MCF 10A (cell line): ENCODE measurements around the gene PHTF2. TPM values are rescaled to one million over a fixed set of nuclear protein-coding genes. Genes with fewer than 3 reads are reported as not detected.
"Not testable (repeated sequence)": the region's sequence is repeated elsewhere in the genome, so short reads cannot be mapped to it uniquely, and the experiment has no call there.

Experiments
- BruUV-seq: library from RNA; stranded (reverse); fragments of 400-500 nt; replicated peaks from 2 replicates; lab custom pipeline; 2021; lab: Mats Ljungman, UMichigan
- CTCF ChIA-PET: fragments of 300-600 bp; sonication (Branson Sonifier 250); formaldehyde crosslinking; extraction: SDS; loops from one replicate; lab custom pipeline; 2021; ENCODE audit warnings: antibody characterized with exemption, inconsistent platforms; lab: Yijun Ruan, JAX
- POLR2A ChIA-PET: fragments of 300-600, 350-650 bp; sonication (Branson Sonifier 250); formaldehyde crosslinking; extraction: SDS; loops from one replicate; lab custom pipeline; 2020; ENCODE audit warnings: antibody characterized with exemption, inconsistent platforms; lab: Yijun Ruan, JAX
- DNase-seq: peaks from one replicate; pipeline ENCODE4 v3.0.0-alpha.2; 2018; ENCODE audit not compliant: unreplicated experiment
- H3K27ac Mint-ChIP-seq: one replicate; pipeline ENCODE4 v1.8.0; 2022; ENCODE audit warnings: mild to moderate bottlenecking, low read depth, mixed read lengths; ENCODE audit not compliant: unreplicated experiment
- H3K27me3 Mint-ChIP-seq: one replicate; pipeline ENCODE4 v1.8.0; 2022; ENCODE audit warnings: mixed read lengths; ENCODE audit not compliant: insufficient read depth, unreplicated experiment
- H3K36me3 Mint-ChIP-seq: one replicate; pipeline ENCODE4 v1.8.0; 2022; ENCODE audit warnings: mild to moderate bottlenecking, moderate library complexity, mixed read lengths; ENCODE audit not compliant: insufficient read depth, unreplicated experiment
- H3K4me1 Mint-ChIP-seq: one replicate; pipeline ENCODE4 v1.8.0; 2022; ENCODE audit warnings: mixed read lengths; ENCODE audit not compliant: insufficient read depth, unreplicated experiment
- H3K4me3 Mint-ChIP-seq: one replicate; pipeline ENCODE4 v1.8.0; 2022; ENCODE audit warnings: mild to moderate bottlenecking, moderate library complexity, mixed read lengths; ENCODE audit not compliant: unreplicated experiment
- H3K9me3 Mint-ChIP-seq: one replicate; pipeline ENCODE4 v1.8.0; 2022; ENCODE audit warnings: mixed read lengths; ENCODE audit not compliant: unreplicated experiment
- intact Hi-C: fragments of 100-400 bp; cut with micrococcal nuclease; formaldehyde crosslinking; loops from 2 replicates; pipeline ENCODE4 v1.14.1; 2022
- total RNA-seq: library from RNA; stranded (reverse); gene quantifications from 2 replicates; pipeline ENCODE4 v1.2.3, GENCODE V29; 2022
- TF ChIP-seq, protein P1 (sequence below): fragments of 200-600 bp; IDR thresholded peaks from one replicate; pipeline ENCODE4 v1.8.0; 2022; ENCODE audit warnings: antibody characterized with exemption, mild to moderate bottlenecking; ENCODE audit not compliant: unreplicated experiment

Gene PHTF2
- total RNA-seq, 1 experiment from 2014 or later, result 16.0 TPM

DNA sequence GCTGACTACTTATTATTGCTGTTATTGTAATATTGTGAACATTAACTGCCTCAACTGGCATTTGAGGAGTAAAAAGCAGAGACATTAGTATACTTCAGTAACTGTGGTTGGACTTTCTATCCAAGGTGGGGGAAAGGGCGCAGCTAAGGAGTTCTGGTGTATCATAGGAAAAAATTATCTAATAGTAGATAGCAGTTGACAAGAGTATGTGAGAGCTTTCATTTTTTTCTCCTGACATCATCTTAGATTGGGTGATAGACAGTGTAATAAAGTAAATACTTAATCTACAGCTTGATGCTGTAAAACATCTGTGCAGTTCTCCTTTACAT lies 68.9 kb downstream of the PHTF2 start:
- CTCF ChIA-PET, result interaction anchor here (0.6 to 1.7 kb wide), 7 partner anchors 12 to 216 kb away, joined by 3 to 6 read pairs (median 3); no protein-coding TSS in a partner anchor
- H3K9me3 Mint-ChIP-seq, result no peaks in the 10 kb centered on the region

DNA sequence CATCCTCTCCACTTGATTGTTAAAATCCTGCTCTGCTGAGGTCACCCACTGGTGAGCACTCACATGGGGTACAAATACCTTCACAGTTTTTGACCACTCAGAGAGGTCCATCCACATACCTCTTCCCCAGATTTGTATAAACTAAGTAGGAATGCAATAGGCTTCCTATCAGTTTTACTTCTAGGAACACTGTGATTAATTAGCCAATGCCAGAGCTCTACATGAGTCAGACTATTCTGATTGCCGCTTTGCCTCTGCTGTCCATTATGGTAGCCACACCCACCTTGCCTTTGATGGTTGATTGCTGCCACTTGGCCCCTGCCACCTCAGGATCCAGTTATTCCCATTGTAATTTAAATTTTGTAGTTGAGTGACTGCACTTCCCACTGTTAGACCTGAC lies 73.7 kb downstream of the PHTF2 start:
- H3K27me3 Mint-ChIP-seq, H3K36me3 Mint-ChIP-seq, POLR2A ChIA-PET, H3K4me3 Mint-ChIP-seq, CTCF ChIA-PET, BruUV-seq, DNase-seq, H3K9me3 Mint-ChIP-seq, H3K27ac Mint-ChIP-seq, intact Hi-C loops: not testable (repeated sequence)
- peaks cover 13% of the 10 kb centered on the region for H3K4me1 Mint-ChIP-seq

More for the DNA sequence above, 68.9 kb downstream of the PHTF2 start:
- TF ChIP-seq, protein P1, sequence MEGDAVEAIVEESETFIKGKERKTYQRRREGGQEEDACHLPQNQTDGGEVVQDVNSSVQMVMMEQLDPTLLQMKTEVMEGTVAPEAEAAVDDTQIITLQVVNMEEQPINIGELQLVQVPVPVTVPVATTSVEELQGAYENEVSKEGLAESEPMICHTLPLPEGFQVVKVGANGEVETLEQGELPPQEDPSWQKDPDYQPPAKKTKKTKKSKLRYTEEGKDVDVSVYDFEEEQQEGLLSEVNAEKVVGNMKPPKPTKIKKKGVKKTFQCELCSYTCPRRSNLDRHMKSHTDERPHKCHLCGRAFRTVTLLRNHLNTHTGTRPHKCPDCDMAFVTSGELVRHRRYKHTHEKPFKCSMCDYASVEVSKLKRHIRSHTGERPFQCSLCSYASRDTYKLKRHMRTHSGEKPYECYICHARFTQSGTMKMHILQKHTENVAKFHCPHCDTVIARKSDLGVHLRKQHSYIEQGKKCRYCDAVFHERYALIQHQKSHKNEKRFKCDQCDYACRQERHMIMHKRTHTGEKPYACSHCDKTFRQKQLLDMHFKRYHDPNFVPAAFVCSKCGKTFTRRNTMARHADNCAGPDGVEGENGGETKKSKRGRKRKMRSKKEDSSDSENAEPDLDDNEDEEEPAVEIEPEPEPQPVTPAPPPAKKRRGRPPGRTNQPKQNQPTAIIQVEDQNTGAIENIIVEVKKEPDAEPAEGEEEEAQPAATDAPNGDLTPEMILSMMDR, result no peak
- POLR2A ChIA-PET, result interaction anchor here (1.2 to 1.9 kb wide), 5 partner anchors 18 to 171 kb away, joined by 3 to 12 read pairs (median 8); partner anchors contain the start of genes PHTF2, RSBN1L and TMEM60
- peaks cover 11% of the 10 kb centered on the region for H3K4me1 Mint-ChIP-seq
- no peaks in the 10 kb centered on the region for H3K36me3 Mint-ChIP-seq
- H3K4me3 Mint-ChIP-seq, result no peak overlapping the region
- no peak for DNase-seq
- no TSS peak for BruUV-seq
- intact Hi-C loops, result no loop called here
- no peak overlapping the region for H3K27ac Mint-ChIP-seq
- no peaks in the 10 kb centered on the region for H3K27me3 Mint-ChIP-seq

DNA sequence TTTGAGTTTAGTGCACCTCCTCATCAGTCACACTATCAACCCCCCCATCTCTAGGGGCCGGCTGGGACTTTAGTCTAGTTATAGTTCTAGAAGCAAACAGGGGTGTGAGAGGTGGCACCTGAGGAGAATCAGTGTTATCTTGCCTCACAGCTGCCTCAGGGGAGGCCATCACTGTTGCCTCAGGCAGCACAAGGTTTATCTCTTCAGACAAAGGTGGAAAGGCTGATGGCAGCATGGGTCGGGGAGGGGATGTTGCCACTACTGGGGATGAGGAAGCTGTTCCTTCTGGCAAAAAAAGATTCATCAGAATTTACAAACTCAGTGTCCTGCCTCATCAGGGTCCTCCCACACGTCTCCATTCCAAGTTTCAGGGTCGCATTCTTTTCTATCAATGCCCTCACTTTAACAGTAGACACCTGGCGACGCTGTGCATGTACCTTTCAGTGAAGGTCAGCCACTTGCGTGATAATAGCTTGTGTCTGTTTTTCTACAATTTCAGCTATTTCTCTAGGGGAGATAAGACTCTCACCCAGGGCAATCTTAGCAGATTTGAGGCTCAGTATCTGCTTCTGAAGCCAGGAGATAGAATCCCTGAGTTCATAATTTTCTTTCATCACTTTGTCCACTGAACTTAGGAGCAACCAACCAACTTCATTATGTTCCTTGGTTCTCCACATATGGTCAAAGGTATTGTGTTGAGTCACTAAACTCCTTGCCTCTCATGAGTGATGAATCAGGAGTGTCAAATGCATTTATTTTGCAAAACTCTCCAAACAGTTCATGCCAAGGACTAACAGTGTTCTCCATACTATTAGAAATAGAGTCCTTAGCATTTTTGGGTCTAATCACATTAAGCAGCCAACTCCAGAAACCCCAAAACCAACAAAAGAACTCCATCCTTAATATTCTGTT lies 75.1 kb downstream of the PHTF2 start:
- DNase-seq, H3K4me3 Mint-ChIP-seq, H3K4me1 Mint-ChIP-seq, H3K27me3 Mint-ChIP-seq, H3K27ac Mint-ChIP-seq, intact Hi-C loops, H3K9me3 Mint-ChIP-seq, POLR2A ChIA-PET, H3K36me3 Mint-ChIP-seq, BruUV-seq: not testable (repeated sequence)
- CTCF ChIA-PET, result interaction anchor here (0.6 kb wide), 2 partner anchors 30 to 353 kb away, joined by 3 to 4 read pairs; no protein-coding TSS in a partner anchor

DNA sequence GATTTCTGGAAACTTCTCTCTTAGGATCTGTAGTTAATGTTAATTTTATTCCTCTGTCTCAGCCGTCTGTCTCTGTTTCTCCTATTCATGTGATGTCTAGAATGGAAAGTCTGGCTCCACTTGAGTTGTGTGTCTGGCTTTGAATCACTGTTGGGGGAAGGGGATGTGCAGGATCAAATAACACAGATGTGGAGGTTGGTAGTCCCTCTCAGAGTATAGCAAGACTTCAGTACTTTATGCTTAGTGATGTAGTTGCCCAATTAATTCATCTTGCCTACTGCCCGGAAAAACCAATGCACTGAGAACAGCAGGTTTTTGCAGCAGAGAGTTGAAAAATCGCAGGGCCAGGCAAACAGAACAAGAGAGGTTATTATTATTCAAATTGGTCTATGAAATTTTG lies 79.2 kb downstream of the PHTF2 start:
- no peaks in the 10 kb centered on the region for H3K27me3 Mint-ChIP-seq
- no peak for DNase-seq
- TF ChIP-seq, protein P1, result no peak
- H3K4me3 Mint-ChIP-seq, result no peak overlapping the region
- CTCF ChIA-PET, result no interaction called here
- H3K36me3 Mint-ChIP-seq, result no peaks in the 10 kb centered on the region
- H3K4me1 Mint-ChIP-seq, result peaks cover 12% of the 10 kb centered on the region
- intact Hi-C loops, result no loop called here
- POLR2A ChIA-PET, result no interaction called here
- no TSS peak for BruUV-seq
- H3K9me3 Mint-ChIP-seq, result no peaks in the 10 kb centered on the region
- no peak overlapping the region for H3K27ac Mint-ChIP-seq

DNA sequence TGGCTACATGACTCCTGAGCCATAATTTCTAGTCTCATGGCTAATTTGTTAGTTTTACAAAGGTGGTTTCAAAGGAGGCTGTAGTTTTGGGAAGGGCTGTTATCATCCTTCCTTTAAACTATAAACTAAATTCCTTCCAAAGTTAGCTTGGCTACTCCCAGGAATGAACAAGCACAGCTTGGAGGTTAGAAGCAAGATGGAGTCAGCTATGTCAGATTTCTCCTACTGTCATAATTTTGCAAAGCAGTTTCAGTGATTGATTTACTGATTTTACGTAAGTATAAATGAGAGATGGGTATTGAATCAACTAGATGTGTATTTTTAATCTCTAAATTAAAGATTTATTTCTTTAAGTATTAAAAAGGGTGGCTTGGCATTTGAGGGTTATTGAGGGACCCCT lies 79.9 kb downstream of the PHTF2 start:
- H3K4me3 Mint-ChIP-seq, result no peak overlapping the region
- DNase-seq, result no peak
- H3K27me3 Mint-ChIP-seq, result no peaks in the 10 kb centered on the region
- H3K9me3 Mint-ChIP-seq, result no peaks in the 10 kb centered on the region
- H3K27ac Mint-ChIP-seq, result no peak overlapping the region
- TF ChIP-seq, protein P1, result no peak
- peaks cover 8% of the 10 kb centered on the region for H3K4me1 Mint-ChIP-seq
- no peaks in the 10 kb centered on the region for H3K36me3 Mint-ChIP-seq
- ChIA-PET POLR2A (no interaction called here), CTCF (no interaction called here)
- intact Hi-C loops, result no loop called here
- no TSS peak for BruUV-seq
